HG02571 (cell line): ENCODE data around the gene CFAP251.
"Not testable (repeated sequence)": the region's sequence is repeated elsewhere in the genome, so short reads cannot be mapped to it uniquely, and the experiment has no call there.

Source experiments
- ATAC-seq: cut with Tn5 transposase; IDR thresholded peaks from one replicate; pipeline ENCODE4 v1.9.1; 2021; ENCODE audit warnings: mild to moderate bottlenecking, moderate library complexity; ENCODE audit not compliant: unreplicated experiment

Gene CFAP251

GRCh38 chr12:121899590-121899989 is 18.8 kb upstream of the CFAP251 start:
- ATAC-seq, result no peak

DNA sequence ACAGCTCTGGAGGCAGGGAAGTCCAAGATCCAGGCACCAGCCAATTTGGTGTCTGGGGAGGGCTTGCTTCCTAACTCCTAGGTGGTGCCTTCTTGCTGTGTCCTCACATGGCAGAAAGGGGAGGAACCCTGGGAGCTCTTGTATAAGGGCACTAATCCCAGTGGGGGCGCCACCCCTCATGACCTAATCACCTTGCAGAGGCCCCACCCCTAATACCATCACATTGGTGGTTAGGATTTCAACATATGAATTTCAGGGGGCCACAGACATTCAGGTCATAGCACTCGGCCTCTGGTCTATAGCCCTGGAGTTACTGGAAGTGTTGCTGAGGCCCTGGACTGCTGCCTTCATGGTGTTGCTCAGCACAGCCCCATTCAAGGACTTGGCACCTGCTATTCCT is 15.2 kb upstream of the CFAP251 start:
- ATAC-seq, result no peak

DNA sequence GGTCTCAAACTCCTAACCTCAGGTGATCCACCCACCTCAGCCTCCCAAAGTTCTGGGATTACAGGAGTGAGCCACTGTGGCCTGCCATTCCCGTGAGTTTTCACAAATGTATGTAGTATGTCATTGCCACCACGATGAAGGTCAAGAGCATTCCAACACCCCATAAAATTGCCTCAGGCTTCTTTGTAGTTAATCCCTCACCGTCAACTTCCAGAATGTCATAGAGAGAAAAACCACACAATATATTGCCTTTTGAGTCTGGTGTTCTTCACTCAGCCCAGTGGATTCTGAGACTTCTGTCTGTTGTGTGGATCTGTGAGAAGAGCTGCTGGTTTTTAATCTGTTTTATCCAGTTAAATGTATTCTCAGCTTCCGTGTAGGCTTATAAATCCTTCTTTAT is 12.6 kb upstream of the CFAP251 start:
- no peak for ATAC-seq

DNA sequence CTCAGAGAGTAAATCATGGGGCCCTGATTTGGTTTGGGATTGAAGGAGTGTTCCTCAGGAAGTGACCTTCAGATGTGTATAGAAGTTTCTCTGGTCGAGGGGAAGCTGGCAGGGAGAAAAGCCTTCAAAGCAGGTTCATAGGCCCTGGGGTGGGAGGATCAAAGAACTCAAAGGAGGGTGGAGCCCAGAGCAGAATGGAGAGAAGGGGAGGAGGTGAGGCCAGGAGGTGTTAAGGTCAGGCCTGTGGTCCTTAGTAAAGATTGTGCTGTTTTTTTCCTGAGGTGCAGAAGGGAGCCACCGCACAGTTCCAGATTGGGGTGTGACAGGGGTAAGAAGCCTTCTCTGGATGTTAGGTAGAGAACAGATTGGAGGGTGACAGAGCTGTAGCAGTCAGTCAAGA is 9.7 kb upstream of the CFAP251 start:
- ATAC-seq, result no peak

GRCh38 chr12:121911824-121912585 is 6.4 kb upstream of the CFAP251 start:
- no peak for ATAC-seq

DNA sequence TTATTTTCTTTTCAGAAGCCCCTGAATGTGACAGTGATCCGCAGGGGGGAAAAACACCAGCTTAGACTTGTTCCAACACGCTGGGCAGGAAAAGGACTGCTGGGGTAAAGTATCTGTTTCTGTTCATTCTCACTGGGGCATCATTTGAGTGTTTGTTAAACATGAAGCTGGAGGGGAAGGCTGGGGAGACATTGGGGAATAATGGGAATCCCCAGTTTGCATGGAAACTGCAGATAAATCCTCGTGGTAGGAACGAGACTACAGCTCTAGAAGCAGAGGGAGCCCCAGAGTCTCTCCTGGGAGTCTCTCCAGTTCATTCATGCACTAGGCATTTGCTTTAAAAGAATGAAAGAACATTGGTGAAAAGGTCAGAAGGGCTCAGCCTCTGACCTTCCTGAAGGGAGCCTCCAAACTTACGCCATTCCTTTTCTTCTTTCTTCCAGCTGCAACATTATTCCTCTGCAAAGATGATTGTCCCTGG is 2.5 kb upstream of the CFAP251 start:
- ATAC-seq, result no peak

DNA sequence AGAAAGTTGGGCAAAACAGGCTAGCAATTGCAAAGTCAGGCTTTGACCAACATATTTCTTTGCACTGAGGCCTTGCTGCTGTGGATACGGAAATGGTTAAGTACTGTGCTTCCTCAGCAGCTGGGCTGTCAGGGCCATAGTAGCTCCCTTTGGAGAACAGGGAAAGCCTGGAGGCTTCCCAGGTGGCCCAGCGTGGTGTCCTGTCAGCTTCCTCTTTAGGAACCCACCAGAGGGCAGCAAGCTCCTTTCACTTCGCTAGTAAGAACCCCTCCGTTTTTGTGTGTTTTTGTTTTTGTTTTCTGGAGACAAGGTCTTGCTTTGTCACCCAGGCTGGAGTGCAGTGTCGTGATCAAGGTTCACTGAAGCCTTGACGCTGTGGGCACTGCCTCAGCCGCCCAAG is 1.7 kb upstream of the CFAP251 start:
- no peak for ATAC-seq

DNA sequence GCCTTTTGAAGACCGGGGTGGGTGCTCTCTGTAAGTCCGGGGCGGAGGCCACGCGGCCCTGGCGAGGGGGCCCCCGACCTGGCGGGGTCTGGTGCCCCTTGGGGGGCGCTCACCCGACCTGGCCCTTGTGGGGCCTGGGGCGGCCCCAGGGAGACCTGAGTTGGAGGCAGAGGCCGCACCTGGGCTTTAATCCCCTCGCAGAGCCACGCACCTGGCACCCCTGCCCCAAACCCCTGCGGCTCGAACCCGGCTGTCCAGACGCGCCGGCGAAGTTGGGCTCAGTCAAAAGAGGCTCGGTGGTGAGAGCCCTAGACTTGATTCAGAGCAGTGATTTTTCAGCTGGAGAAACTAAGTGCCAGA is 267 bp downstream of the CFAP251 start:
- ATAC-seq, result no peak

GRCh38 chr12:121921066-121921465 is 2.7 kb downstream of the CFAP251 start:
- ATAC-seq, result no peak

DNA sequence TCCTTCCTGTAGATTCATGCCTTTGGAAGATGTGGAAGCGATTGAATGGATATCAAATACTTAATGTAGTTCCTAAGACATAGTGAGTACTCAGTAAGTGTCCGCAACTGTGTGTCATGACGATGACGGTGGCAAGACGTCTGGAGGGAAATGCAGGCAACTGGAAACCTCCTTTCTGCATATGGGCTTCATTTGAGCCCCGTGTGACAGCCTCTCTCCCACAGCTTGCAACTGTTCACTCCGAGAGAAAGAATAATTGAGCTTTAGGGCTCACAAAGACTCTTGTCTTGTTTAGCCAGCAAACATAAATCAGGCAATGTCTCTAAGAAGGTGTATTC is 6.9 kb downstream of the CFAP251 start:
- ATAC-seq, result no peak

GRCh38 chr12:121926874-121927706 is 8.7 kb downstream of the CFAP251 start:
- no peak for ATAC-seq

DNA sequence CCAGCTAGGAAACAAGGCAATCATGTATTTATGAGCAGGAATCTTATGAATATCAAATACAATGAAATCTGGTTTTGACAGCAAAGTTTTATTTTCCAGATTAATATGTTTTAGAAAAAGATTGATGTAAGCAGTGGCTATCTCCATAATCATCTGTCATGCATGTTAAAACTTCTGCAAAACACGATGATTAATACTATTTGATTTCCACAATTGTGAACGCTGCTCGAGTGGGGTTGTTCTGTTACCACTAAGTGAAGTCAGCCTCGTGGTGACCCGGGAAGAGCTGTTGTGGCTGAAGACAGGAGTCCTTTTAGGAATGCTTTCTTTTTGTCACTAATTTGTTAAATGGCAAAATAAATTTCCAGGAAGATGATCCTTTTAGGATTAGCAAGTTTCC is 9.4 kb downstream of the CFAP251 start:
- no peak for ATAC-seq

- not testable (repeated sequence) for ATAC-seq
Observed at GRCh38 chr12:121929545-121929944, 11.2 kb downstream of the CFAP251 start.

DNA sequence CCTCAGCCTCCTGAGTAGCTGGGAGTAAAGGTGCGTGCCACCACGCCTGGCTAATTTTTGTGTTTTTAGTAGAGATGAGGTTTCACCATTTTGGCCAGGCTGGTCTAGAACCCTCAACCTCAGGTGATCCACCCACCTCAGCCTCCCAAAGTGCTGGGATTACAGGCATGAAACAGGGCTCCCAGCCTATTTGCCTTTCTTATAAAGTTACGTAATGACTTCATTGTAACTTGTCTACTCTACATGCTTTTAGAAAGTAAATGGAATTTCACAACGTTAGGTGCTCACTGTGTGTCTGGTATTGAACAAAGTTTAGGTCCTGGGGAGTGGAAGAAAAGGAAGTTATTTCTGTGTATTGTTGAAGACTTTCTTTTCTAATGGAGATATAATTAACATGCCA is 12.5 kb downstream of the CFAP251 start:
- ATAC-seq, result no peak

DNA sequence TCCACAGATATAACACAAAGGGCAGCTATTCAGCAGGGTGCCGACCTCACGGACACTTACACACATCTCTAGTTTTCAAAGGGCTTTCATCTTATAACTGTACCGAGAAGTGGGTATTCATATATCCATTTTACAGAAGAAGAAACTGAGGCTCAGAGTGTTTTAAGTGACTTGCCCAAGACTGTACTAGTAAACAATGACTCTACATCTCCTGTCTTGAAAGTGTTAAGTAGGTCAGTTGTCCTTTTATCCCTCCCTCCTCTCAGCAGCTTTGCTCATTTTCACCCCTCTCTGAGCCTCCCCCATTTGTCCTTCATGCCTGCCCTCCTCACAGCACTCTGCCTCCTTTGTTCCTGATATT is 13.8 kb downstream of the CFAP251 start:
- ATAC-seq, result no peak

DNA sequence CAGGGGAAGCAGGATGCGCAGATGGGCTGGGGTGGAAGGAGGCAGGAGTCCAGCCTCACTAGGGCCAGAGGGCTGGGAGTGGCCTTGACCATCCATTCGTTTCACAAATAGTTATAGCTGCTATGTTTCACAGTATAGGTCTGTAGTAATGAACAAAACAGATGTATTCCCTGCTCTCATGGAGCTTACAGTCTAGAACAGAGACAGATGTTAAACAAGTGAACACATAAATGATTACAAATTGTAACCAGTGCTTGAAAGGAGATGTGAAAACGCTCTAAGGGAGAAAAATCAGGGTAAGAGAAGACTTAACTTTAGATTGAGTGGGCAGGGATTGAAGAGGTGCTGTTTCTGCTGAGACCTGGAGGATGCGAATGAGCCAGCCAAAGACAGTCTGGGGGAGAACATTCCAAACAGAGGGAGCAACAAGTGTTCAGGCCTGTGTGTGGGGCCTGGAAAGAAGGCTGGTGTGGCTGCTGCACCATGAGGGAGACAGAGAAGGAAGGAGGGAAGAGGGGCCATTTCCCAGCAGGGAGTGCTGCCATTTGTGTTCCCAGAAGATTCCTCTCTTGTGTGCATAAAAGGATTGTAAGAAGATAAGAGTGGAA is 14.6 kb downstream of the CFAP251 start:
- ATAC-seq, result no peak

DNA sequence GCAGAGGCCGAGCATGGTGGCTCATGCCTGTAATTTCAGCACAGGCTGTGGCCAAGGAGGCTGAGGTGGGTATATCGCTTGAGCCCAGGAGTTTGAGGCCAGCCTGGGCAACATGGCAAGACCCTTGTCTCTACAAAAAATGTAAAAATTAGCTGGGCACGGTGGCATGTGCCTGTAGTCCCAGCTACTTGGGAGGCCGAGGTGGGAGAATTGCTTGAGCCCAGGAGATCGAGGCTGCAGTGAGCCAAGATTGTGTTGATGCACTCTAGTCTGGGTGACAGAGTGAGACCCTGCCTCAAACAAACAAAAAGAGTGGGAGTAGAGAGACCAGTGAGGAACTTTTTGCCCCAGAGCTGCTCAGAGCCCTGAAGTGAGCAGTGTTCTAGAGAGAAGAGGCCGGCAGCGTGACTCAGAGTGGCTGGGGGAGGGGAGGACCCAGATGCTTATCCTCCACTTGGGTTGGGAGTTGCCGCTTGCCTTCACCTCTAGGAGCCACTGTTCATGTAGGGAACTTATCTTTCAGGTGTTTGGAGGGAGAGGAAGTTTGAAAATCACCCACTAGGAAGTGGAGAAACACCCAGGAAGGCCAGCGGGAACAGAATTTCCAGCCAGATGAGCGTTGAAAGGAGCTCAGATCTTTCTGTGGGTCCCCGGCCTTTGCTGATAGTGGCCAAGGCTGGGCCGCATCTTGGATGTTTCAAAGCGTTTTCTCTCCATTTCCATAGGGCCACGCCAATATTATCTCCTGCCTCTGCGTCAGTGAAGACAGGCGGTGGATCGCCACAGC is 15.3 kb downstream of the CFAP251 start:
- ATAC-seq, result no peak

- no peak for ATAC-seq
Observed at GRCh38 chr12:121934309-121934664, 15.9 kb downstream of the CFAP251 start.

DNA sequence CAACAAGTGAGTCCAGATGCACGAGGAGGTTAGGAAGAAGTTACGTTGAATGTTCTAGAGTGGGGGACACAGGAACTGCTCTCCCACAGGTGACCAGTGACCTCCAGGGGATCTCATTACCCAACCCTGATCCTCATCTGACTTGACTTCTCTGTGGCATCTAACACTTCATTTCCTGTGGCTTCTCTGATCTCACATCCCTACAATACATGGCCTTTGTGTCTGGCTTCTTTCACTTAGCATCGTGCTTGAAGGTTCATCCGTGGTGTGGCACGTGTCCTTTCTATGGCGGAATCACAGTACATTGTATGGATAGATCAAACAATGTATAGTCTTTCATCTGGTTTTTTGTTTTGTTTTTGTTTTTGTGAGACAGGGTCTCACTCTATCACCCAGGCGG is 19.3 kb downstream of the CFAP251 start:
- no peak for ATAC-seq

DNA sequence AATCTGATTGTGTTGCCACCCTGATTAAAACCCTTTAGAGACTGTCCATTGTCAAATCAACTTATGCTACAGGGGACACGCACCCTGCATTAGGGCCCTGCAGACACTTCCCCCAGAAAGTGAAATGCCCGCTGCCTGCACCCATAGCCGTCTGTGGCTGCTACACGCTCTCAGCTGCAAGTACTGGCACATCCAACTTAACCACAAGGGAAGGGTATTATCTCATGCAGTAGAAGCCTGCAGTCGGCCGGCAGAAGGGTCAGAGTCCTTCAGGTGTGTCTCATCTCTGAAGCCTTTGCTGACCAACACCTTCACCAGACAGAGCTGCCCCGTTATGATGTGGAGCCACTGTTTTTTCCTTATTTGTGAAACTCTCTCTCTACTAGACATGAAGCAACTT is 20.8 kb downstream of the CFAP251 start:
- no peak for ATAC-seq

- no peak for ATAC-seq
Observed at GRCh38 chr12:121939992-121940766, 21.8 kb downstream of the CFAP251 start.
